H1 (cell line): ENCODE results near the gene MAP3K3. TPM values are rescaled to one million over a fixed set of nuclear protein-coding genes. Genes with fewer than 3 reads are reported as not detected.

Experiments used
- CTCF ChIA-PET: fragments of 300-600 bp; sonication (Branson Sonifier 250); formaldehyde crosslinking; loops from one replicate; lab custom pipeline; 2021; ENCODE audit not compliant: partially characterized antibody; lab: Charles Lee
- POLR2A ChIA-PET: fragments of 300-600 bp; sonication (Branson Sonifier 250); formaldehyde crosslinking; loops from one replicate; lab custom pipeline; 2021; ENCODE audit warnings: inconsistent platforms; ENCODE audit not compliant: partially characterized antibody; lab: Charles Lee
- DNase-seq, 2 experiments: peaks; one replicate each; pipeline versions ENCODE4 v3.0.0 to v3.0.0-alpha.2; 2010 to 2022; ENCODE audit warnings: low spot score in 2 of 2, low read depth in 1 of 2, mixed read lengths in 1 of 2
- FAIRE-seq: peaks from 2 replicates; lab custom pipeline; 2011; peaks lifted over from hg19 to GRCh38; lab: Jason Lieb, UNC
- H2AFZ ChIP-seq: 2 replicates; pipeline ENCODE4 v1.8.1; 2012; ENCODE audit warnings: low read length, inconsistent platforms
- H2AK5ac ChIP-seq: 2 replicates; pipeline ENCODE4 v1.6.1; 2013; ENCODE audit warnings: low read depth, low read length
- H2BK120ac ChIP-seq: replicated peaks from 2 replicates; pipeline ENCODE3; 2013; ENCODE audit warnings: low read depth, low read length, inconsistent platforms
- H2BK12ac ChIP-seq: 2 replicates; pipeline ENCODE4 v1.6.1; 2013; ENCODE audit warnings: low read depth, low read length
- H2BK15ac ChIP-seq: 2 replicates; pipeline ENCODE4 v1.6.1; 2013; ENCODE audit warnings: low read length
- H2BK20ac ChIP-seq: 2 replicates; pipeline ENCODE4 v1.6.1; 2013; ENCODE audit warnings: low read length
- H2BK5ac ChIP-seq: 2 replicates; pipeline ENCODE4 v1.6.1; 2013; ENCODE audit warnings: low read depth, low read length
- H3K14ac ChIP-seq: 2 replicates; pipeline ENCODE4 v1.6.1; 2013; ENCODE audit warnings: inconsistent platforms; ENCODE audit not compliant: insufficient read length
- H3K18ac ChIP-seq: 2 replicates; pipeline ENCODE4 v1.6.1; 2013; ENCODE audit warnings: low read length; ENCODE audit errors: extremely low read depth
- H3K23ac ChIP-seq: 2 replicates; pipeline ENCODE4 v1.6.1; 2013; ENCODE audit warnings: inconsistent platforms; ENCODE audit not compliant: insufficient read length
- H3K23me2 ChIP-seq: 2 replicates; pipeline ENCODE4 v1.6.1; 2013; ENCODE audit warnings: low read depth, low read length
- H3K27ac ChIP-seq: 2 replicates; pipeline ENCODE4 v1.6.1; 2011; ENCODE audit warnings: low read depth, low read length, inconsistent platforms
- H3K27me3 ChIP-seq, 4 experiments: replicated peaks in 1 of 4; 1 replicate in 1 of 4; 2 replicates in 3 of 4; pipeline versions ENCODE4 v1.6.1 to v1.8.1; 2011 to 2013; ENCODE audit warnings: low read length in 3 of 4, mild to moderate bottlenecking in 3 of 4, inconsistent platforms in 2 of 4, mixed read lengths in 2 of 4, moderate library complexity in 1 of 4; ENCODE audit not compliant: control insufficient read depth in 3 of 4, insufficient read depth in 3 of 4; ENCODE audit errors: extremely low read depth in 1 of 4
- H3K36me3 ChIP-seq, 4 experiments: 2 replicates each; pipeline versions ENCODE4 v1.6.1 to v1.8.1; 2011 to 2013; ENCODE audit warnings: mild to moderate bottlenecking in 4 of 4, low read length in 3 of 4, moderate library complexity in 2 of 4, control low read depth in 1 of 4, inconsistent platforms in 1 of 4; ENCODE audit not compliant: insufficient read depth in 4 of 4, control insufficient read depth in 2 of 4
- H3K4ac ChIP-seq: replicated peaks from 2 replicates; pipeline ENCODE3; 2013; ENCODE audit warnings: low read length, low read depth, mixed read lengths, inconsistent platforms; ENCODE audit not compliant: insufficient read length
- H3K4me1 ChIP-seq, 4 experiments: replicated peaks in 1 of 4; 1 replicate in 1 of 4; 2 replicates in 3 of 4; pipeline versions ENCODE4 v1.6.1 to v1.8.1; 2011 to 2013; ENCODE audit warnings: low read length in 3 of 4, inconsistent platforms in 2 of 4, mixed read lengths in 1 of 4; ENCODE audit not compliant: insufficient read depth in 4 of 4, control insufficient read depth in 3 of 4
- H3K4me2 ChIP-seq, 2 experiments: 2 replicates each; pipeline versions ENCODE4 v1.6.1 to v1.8.1; 2011 to 2013; ENCODE audit warnings: low read depth in 2 of 2, low read length in 2 of 2, control low read depth in 1 of 2, inconsistent platforms in 1 of 2, mild to moderate bottlenecking in 1 of 2; ENCODE audit not compliant: insufficient read depth in 1 of 2
- H3K4me3 ChIP-seq, 4 experiments: fragments of 200-600, 300-600 bp in 1 of 4; sonication (generic), shearing (Covaris generic), sonication (Bioruptor Twin) in 1 of 4; 2 replicates each; pipeline versions ENCODE4 v1.5.1 to v1.8.1; 2011 to 2016; ENCODE audit warnings: low read length in 4 of 4, low read depth in 3 of 4, control low read depth in 2 of 4, inconsistent platforms in 2 of 4, mild to moderate bottlenecking in 2 of 4, mixed read lengths in 1 of 4, moderate library complexity in 1 of 4; ENCODE audit not compliant: insufficient read depth in 2 of 4; ENCODE audit errors: extremely low read depth in 1 of 4
- H3K56ac ChIP-seq: replicated peaks from 2 replicates; pipeline ENCODE3; 2013; ENCODE audit warnings: low read depth, mild to moderate bottlenecking, mixed read lengths, low read length, inconsistent platforms; ENCODE audit not compliant: insufficient read length
- H3K79me1 ChIP-seq: 2 replicates; pipeline ENCODE4 v1.6.1; 2013; ENCODE audit warnings: low read depth, low read length, control low read depth
- H3K79me2 ChIP-seq, 2 experiments: 2 replicates each; pipeline versions ENCODE4 v1.6.1 to v1.8.1; 2012 to 2013; ENCODE audit warnings: low read length in 2 of 2, mild to moderate bottlenecking in 2 of 2, inconsistent platforms in 1 of 2; ENCODE audit not compliant: insufficient read depth in 2 of 2, control insufficient read depth in 1 of 2
- H3K9ac ChIP-seq, 4 experiments: replicated peaks in 1 of 4; 1 replicate in 1 of 4; 2 replicates in 3 of 4; pipeline versions ENCODE4 v1.6.1 to v1.8.1; 2011 to 2013; ENCODE audit warnings: low read depth in 3 of 4, low read length in 3 of 4, control low read depth in 2 of 4, mild to moderate bottlenecking in 2 of 4, moderate library complexity in 2 of 4, inconsistent platforms in 1 of 4; ENCODE audit errors: extremely low read depth in 1 of 4
- H3K9me3 ChIP-seq, 2 experiments: 2 replicates each; pipeline versions ENCODE4 v1.6.1 to v1.8.1; 2012 to 2013; ENCODE audit warnings: mild to moderate bottlenecking in 2 of 2, moderate library complexity in 2 of 2, control low read depth in 1 of 2, inconsistent platforms in 1 of 2, low read depth in 1 of 2, low read length in 1 of 2, mixed read lengths in 1 of 2; ENCODE audit not compliant: insufficient read depth in 2 of 2
- H4K20me1 ChIP-seq, 2 experiments: replicated peaks in 1 of 2; 2 replicates each; pipeline versions ENCODE3 to v1.8.1; 2011 to 2013; ENCODE audit warnings: inconsistent platforms in 2 of 2, low read length in 2 of 2, mild to moderate bottlenecking in 1 of 2; ENCODE audit not compliant: insufficient read depth in 2 of 2, control insufficient read depth in 1 of 2
- H4K5ac ChIP-seq: 2 replicates; pipeline ENCODE4 v1.6.1; 2013; ENCODE audit warnings: low read length, low read depth, mixed read lengths, inconsistent platforms; ENCODE audit not compliant: insufficient read length
- H4K8ac ChIP-seq: 2 replicates; pipeline ENCODE4 v1.8.0; 2013; ENCODE audit warnings: mild to moderate bottlenecking, moderate library complexity, low read length, inconsistent platforms; ENCODE audit not compliant: insufficient read depth; ENCODE audit errors: extremely low read depth
- H4K91ac ChIP-seq: replicated peaks from 2 replicates; pipeline ENCODE3; 2013; ENCODE audit warnings: low read length, mixed read lengths, inconsistent platforms; ENCODE audit not compliant: insufficient read length
- BACH1 ChIP-seq: IDR thresholded peaks from 2 replicates; pipeline ENCODE4 v1.6.1; 2012; ENCODE audit warnings: low read length, improper control_type of control experiment
- CTCF ChIP-seq, 3 experiments: IDR thresholded peaks; 1 replicate in 2 of 3; 2 replicates in 1 of 3; pipeline versions ENCODE4 v1.5.1 to v1.6.1; 2011; ENCODE audit warnings: low read length in 3 of 3, mild to moderate bottlenecking in 3 of 3, inconsistent platforms in 2 of 3, low read depth in 1 of 3, moderate library complexity in 1 of 3; ENCODE audit not compliant: insufficient read depth in 1 of 3; ENCODE audit errors: control extremely low read depth in 1 of 3
- FOSL1 ChIP-seq: IDR thresholded peaks from 2 replicates; pipeline ENCODE4 v1.6.1; 2011; ENCODE audit warnings: mild to moderate bottlenecking, low read depth, low read length, moderate library complexity; ENCODE audit not compliant: insufficient read depth
- GTF2F1 ChIP-seq: IDR thresholded peaks from 2 replicates; pipeline ENCODE4 v1.6.1; 2012; ENCODE audit warnings: low read depth, low read length, improper control_type of control experiment, borderline replicate concordance
- HDAC6 ChIP-seq: IDR thresholded peaks from one replicate; pipeline ENCODE4 v1.7.1; 2012; ENCODE audit warnings: low read depth, mild to moderate bottlenecking, inconsistent platforms, low read length, moderate library complexity
- NANOG ChIP-seq: IDR thresholded peaks from 2 replicates; pipeline ENCODE4 v1.6.1; 2011; ENCODE audit warnings: low read length, low read depth, mild to moderate bottlenecking, inconsistent platforms; ENCODE audit not compliant: insufficient read depth, poor library complexity, severe bottlenecking
- RAD21 ChIP-seq, 2 experiments: IDR thresholded peaks in 1 of 2; conservative IDR thresholded peaks in 1 of 2; 2 replicates each; pipeline ENCODE4 v1.6.1; 2011; ENCODE audit warnings: low read depth in 2 of 2, low read length in 2 of 2, improper control_type of control experiment in 1 of 2, inconsistent platforms in 1 of 2, mild to moderate bottlenecking in 1 of 2, moderate library complexity in 1 of 2
- SIN3A ChIP-seq, 2 experiments: IDR thresholded peaks in 1 of 2; conservative IDR thresholded peaks in 1 of 2; 2 replicates each; pipeline ENCODE4 v1.6.1; 2011 to 2012; ENCODE audit warnings: low read length in 2 of 2, improper control_type of control experiment in 1 of 2, low read depth in 1 of 2, mild to moderate bottlenecking in 1 of 2
- SP4 ChIP-seq: IDR thresholded peaks from 2 replicates; pipeline ENCODE4 v1.6.1; 2012; ENCODE audit warnings: low read length, inconsistent platforms
- SUZ12 ChIP-seq: fragments of 200-600 bp; sonication (generic); IDR thresholded peaks from 2 replicates; pipeline ENCODE4 v1.6.1; 2012; ENCODE audit warnings: mild to moderate bottlenecking, inconsistent platforms, low read length, moderate library complexity, mixed read lengths
- TBP ChIP-seq: IDR thresholded peaks from 2 replicates; pipeline ENCODE4 v1.6.1; 2011; ENCODE audit warnings: low read depth, low read length, improper control_type of control experiment
- WGBS, 2 experiments: shearing (Covaris generic) in 1 of 2; methylation state at CpG; one replicate each; pipeline versions ENCODE4 v1.1.6 to v1.1.7; 2013 to 2015; ENCODE audit warnings: low lambda C conversion rate in 2 of 2, mixed read lengths in 2 of 2, inconsistent platforms in 1 of 2, low coverage in 1 of 2, missing lambda C conversion rate in 1 of 2; ENCODE audit not compliant: insufficient replicate concordance in 2 of 2, insufficient coverage in 1 of 2, insufficient read length in 1 of 2; ENCODE audit errors: extremely low coverage in 1 of 2, missing lambda C conversion rate in 1 of 2; 5-methylcytosine and 5-hydroxymethylcytosine counted together
- polyA plus RNA-seq, 7 experiments: library from polyadenylated mRNA; depleted of rRNA in 3 of 7; stranded (reverse) in 5 of 7; unstranded in 2 of 7; fragments of >200 nt in 5 of 7; fragments of 200-250 nt in 2 of 7; gene quantifications; 1 replicate in 5 of 7; 2 replicates in 1 of 7; 4 replicates in 1 of 7; pipeline versions ENCODE4 v1.2.1 to v1.2.3, GENCODE V29; 2011 to 2013; ENCODE audit warnings: missing spikeins in 2 of 7, mixed read lengths in 2 of 7
- total RNA-seq: library from RNA; stranded (reverse); fragmentation: NEBNext Ultra II Directional; extraction: Animal tissue kit (Norgen Biotek cat#: 25700); gene quantifications from 2 replicates; pipeline ENCODE4 v1.2.1, GENCODE V29; 2021

Gene MAP3K3
- total and polyA plus RNA-seq, 2 of the 8 experiments (the other 6 are each of a cell fraction or from before 2014, with no cell fraction given), result 10.3 to 21.0 TPM

- H3K27me3 ChIP-seq, result no peaks in the 10 kb centered on the region
- no peak overlapping the region for H3K9ac ChIP-seq
- peaks cover 0 to 2% (median under 1%) of the 10 kb centered on the region in 4 experiments; a peak in 1 of 7 replicates for H3K4me1 ChIP-seq
- H2BK15ac ChIP-seq, result no peak overlapping the region
- H3K9me3 ChIP-seq, result no peaks in the 10 kb centered on the region
- ChIA-PET POLR2A (interaction anchor here (0.5 kb wide), 1 partner anchor 980 kb away, joined by 3 read pairs; no protein-coding TSS in a partner anchor), CTCF (interaction anchor here (0.8 to 1.4 kb wide), 2 partner anchors 26 to 38 kb away, joined by 3 to 4 read pairs; no protein-coding TSS in a partner anchor)
- no peaks in the 10 kb centered on the region for H3K79me2 ChIP-seq
- H3K27ac ChIP-seq, result no peak overlapping the region
- peaks cover 0 to 12% (median 6%) of the 10 kb centered on the region in 4 experiments; a peak in 6 of 8 replicates for H3K36me3 ChIP-seq
- no peak overlapping the region for H3K23ac ChIP-seq
- H3K14ac ChIP-seq, result no peak overlapping the region
- H3K4ac ChIP-seq, result no peak overlapping the region
- FAIRE-seq (no peak), DNase-seq (no peak)
- no peak overlapping the region for H2AK5ac ChIP-seq
- H3K4me3 ChIP-seq, result no peak overlapping the region
- no peaks in the 10 kb centered on the region for H3K23me2 ChIP-seq
- H2BK5ac ChIP-seq, result no peak overlapping the region
- no peak overlapping the region for H2BK20ac ChIP-seq
- no peaks in the 10 kb centered on the region; the same call in 1 of the 2 replicates for H3K79me1 ChIP-seq
- 94% methylated on average over 2 of the region's 2 CpGs; no CpG with 5 or more reads in 1 of the 2 experiments for WGBS, 2 experiments
- H2BK120ac ChIP-seq, result no peak overlapping the region
- H3K56ac ChIP-seq, result no peak overlapping the region
- H4K91ac ChIP-seq, result no peak overlapping the region
- H4K5ac ChIP-seq, result no peak overlapping the region
- H2AFZ ChIP-seq, result no peak overlapping the region
- no peak overlapping the region for H4K8ac ChIP-seq
- H3K18ac ChIP-seq, result no peak overlapping the region
- no peaks in the 10 kb centered on the region for H4K20me1 ChIP-seq
- H3K4me2 ChIP-seq, result no peak overlapping the region
- H2BK12ac ChIP-seq, result no peak overlapping the region
- TF ChIP-seq SUZ12 (no peak), GTF2F1 (no peak), SP4 (no peak), SIN3A (conservative IDR thresholded peaks at IDR 0.05 in 1 of 2, IDR thresholded peaks at IDR 0.05 in 1 of 2; ENCODE audit: low read depth in 1 of 2, low read length in 2 of 2) (no peak), BACH1 (no peak), HDAC6 (no peak), CTCF (IDR thresholded peaks at IDR 0.05; ENCODE audit: control extremely low read depth in 1 of 3, insufficient read depth in 1 of 3, low read depth in 1 of 3, low read length in 3 of 3) (no peak), FOSL1 (no peak), RAD21 (IDR thresholded peaks at IDR 0.05 in 1 of 2, conservative IDR thresholded peaks at IDR 0.05 in 1 of 2; ENCODE audit: low read depth in 2 of 2, low read length in 2 of 2) (no peak), NANOG (no peak), TBP (no peak)
These were observed 30.8 kb downstream of the MAP3K3 start for GRCh38 chr17:63653050-63653449.
